Activated T-cell treated with anti-CD3 and anti-CD28 coated beads, Interleukin-2, amount 50 U/mL, for 4 hours (primary cell): ENCODE data around the gene MADD. TPM values are rescaled to one million over a fixed set of nuclear protein-coding genes. Genes with fewer than 3 reads are reported as not detected.
"Not testable (repeated sequence)": the region's sequence is repeated elsewhere in the genome, so short reads cannot be mapped to it uniquely, and the experiment has no call there.

Experiments used
- ATAC-seq, 2 donors: fragments of 200-7000 bp; cut with Tn5 transposase; one replicate each; pipeline ENCODE4 v1.10.0; 2021
- DNase-seq: peaks from one replicate; pipeline ENCODE4 v3.0.0-alpha.2; 2020
- H3K27me3 Mint-ChIP-seq: one replicate; pipeline ENCODE4 v1.8.0; 2021; ENCODE audit warnings: low read depth, mixed read lengths
- H3K36me3 Mint-ChIP-seq: one replicate; pipeline ENCODE4 v1.8.0; 2022; ENCODE audit warnings: mixed read lengths; ENCODE audit not compliant: insufficient read depth
- H3K4me1 Mint-ChIP-seq: one replicate; pipeline ENCODE4 v1.8.0; 2021; ENCODE audit warnings: low read depth, mixed read lengths
- H3K4me3 Mint-ChIP-seq: one replicate; pipeline ENCODE4 v1.8.0; 2021; ENCODE audit warnings: mild to moderate bottlenecking, moderate library complexity, mixed read lengths
- H3K9me3 Mint-ChIP-seq: one replicate; pipeline ENCODE4 v1.8.0; 2021; ENCODE audit warnings: mixed read lengths
- total RNA-seq, 3 donors: library from RNA; stranded (reverse); gene quantifications; one replicate each; pipeline ENCODE4 v1.2.1, GENCODE V29; 2021

The MADD gene
- total RNA-seq, 3 donors from 2014 or later = 51.2 to 55.6 (median 54.5) TPM

GRCh38 chr11:47305734-47306483 is 36.0 kb downstream of the MADD start:
- peaks cover 6% of the 10 kb centered on the region for H3K9me3 Mint-ChIP-seq
- H3K27me3 Mint-ChIP-seq = no peaks in the 10 kb centered on the region
- peaks cover 47% of the 10 kb centered on the region for H3K36me3 Mint-ChIP-seq
- no peak for ATAC-seq
- H3K4me3 Mint-ChIP-seq = no peak overlapping the region
- DNase-seq = no peak
- peaks cover 5% of the 10 kb centered on the region for H3K4me1 Mint-ChIP-seq

- DNase-seq = no peak
- Mint-ChIP-seq H3K27me3 (no peaks in the 10 kb centered on the region), H3K36me3 (peaks cover 43% of the 10 kb centered on the region), H3K4me1 (peaks cover 5% of the 10 kb centered on the region), H3K4me3 (no peak overlapping the region), H3K9me3 (peaks cover 6% of the 10 kb centered on the region)
- no peak for ATAC-seq
These were observed 36.5 kb downstream of the MADD start for GRCh38 chr11:47306484-47306844.

GRCh38 chr11:47308050-47308823 is 38.3 kb downstream of the MADD start:
- no peak for DNase-seq
- Mint-ChIP-seq H3K9me3 (no peaks in the 10 kb centered on the region), H3K27me3 (no peaks in the 10 kb centered on the region), H3K4me3 (no peak overlapping the region), H3K36me3 (peaks cover 31% of the 10 kb centered on the region), H3K4me1 (peaks cover 1% of the 10 kb centered on the region)
- no peak for ATAC-seq

GRCh38 chr11:47314992-47315391 is 45.1 kb downstream of the MADD start:
- Mint-ChIP-seq H3K9me3 (no peaks in the 10 kb centered on the region), H3K4me1 (peaks cover 6% of the 10 kb centered on the region), H3K4me3 (no peak overlapping the region), H3K27me3 (no peaks in the 10 kb centered on the region), H3K36me3 (peaks cover 21% of the 10 kb centered on the region)
- DNase-seq = no peak
- no peak for ATAC-seq

- ATAC-seq, DNase-seq, H3K4me1 Mint-ChIP-seq, H3K9me3 Mint-ChIP-seq, H3K4me3 Mint-ChIP-seq, H3K27me3 Mint-ChIP-seq: not testable (repeated sequence)
- H3K36me3 Mint-ChIP-seq = peaks cover 26% of the 10 kb centered on the region
These were observed 46.6 kb downstream of the MADD start for GRCh38 chr11:47316501-47316900.

- no peaks in the 10 kb centered on the region for H3K27me3 Mint-ChIP-seq
- DNase-seq = no peak
- ATAC-seq = no peak
- no peak overlapping the region for H3K4me3 Mint-ChIP-seq
- no peaks in the 10 kb centered on the region for H3K9me3 Mint-ChIP-seq
- H3K36me3 Mint-ChIP-seq = peaks cover 29% of the 10 kb centered on the region
- H3K4me1 Mint-ChIP-seq = peaks cover 6% of the 10 kb centered on the region
These were observed 47.3 kb downstream of the MADD start for GRCh38 chr11:47317064-47317828.

- no peaks in the 10 kb centered on the region for H3K9me3 Mint-ChIP-seq
- H3K36me3 Mint-ChIP-seq = peaks cover 29% of the 10 kb centered on the region
- H3K4me1 Mint-ChIP-seq = peaks cover 5% of the 10 kb centered on the region
- no peak for ATAC-seq
- DNase-seq = no peak
- H3K27me3 Mint-ChIP-seq = no peaks in the 10 kb centered on the region
- H3K4me3 Mint-ChIP-seq = no peak overlapping the region
These were observed 48.2 kb downstream of the MADD start for GRCh38 chr11:47318166-47318565.

GRCh38 chr11:47324520-47324919 is 54.6 kb downstream of the MADD start:
- H3K27me3 Mint-ChIP-seq = no peaks in the 10 kb centered on the region
- no peaks in the 10 kb centered on the region for H3K9me3 Mint-ChIP-seq
- no peaks in the 10 kb centered on the region for H3K4me1 Mint-ChIP-seq
- ATAC-seq = no peak
- no peak overlapping the region for H3K4me3 Mint-ChIP-seq
- peaks cover 36% of the 10 kb centered on the region for H3K36me3 Mint-ChIP-seq
- DNase-seq = no peak

- H3K27me3 Mint-ChIP-seq = no peaks in the 10 kb centered on the region
- peaks cover 36% of the 10 kb centered on the region for H3K36me3 Mint-ChIP-seq
- ATAC-seq (no peak), DNase-seq (no peak)
- H3K9me3 Mint-ChIP-seq = no peaks in the 10 kb centered on the region
- H3K4me3 Mint-ChIP-seq = no peak overlapping the region
- no peaks in the 10 kb centered on the region for H3K4me1 Mint-ChIP-seq
These were observed 55.5 kb downstream of the MADD start for GRCh38 chr11:47325271-47326041.

- H3K27me3 Mint-ChIP-seq = no peaks in the 10 kb centered on the region
- DNase-seq = no peak
- no peaks in the 10 kb centered on the region for H3K9me3 Mint-ChIP-seq
- peaks cover 34% of the 10 kb centered on the region for H3K36me3 Mint-ChIP-seq
- no peak for ATAC-seq
- no peak overlapping the region for H3K4me3 Mint-ChIP-seq
- H3K4me1 Mint-ChIP-seq = no peaks in the 10 kb centered on the region
These were observed 56.3 kb downstream of the MADD start for GRCh38 chr11:47326198-47326597.

- no peak for DNase-seq
- H3K4me1 Mint-ChIP-seq = no peaks in the 10 kb centered on the region
- no peaks in the 10 kb centered on the region for H3K9me3 Mint-ChIP-seq
- no peak overlapping the region for H3K4me3 Mint-ChIP-seq
- H3K36me3 Mint-ChIP-seq = peaks cover 28% of the 10 kb centered on the region
- ATAC-seq = no peak
- H3K27me3 Mint-ChIP-seq = no peaks in the 10 kb centered on the region
These were observed 57.1 kb downstream of the MADD start for GRCh38 chr11:47327025-47327424.

- Mint-ChIP-seq H3K36me3 (peaks cover 28% of the 10 kb centered on the region), H3K9me3 (no peaks in the 10 kb centered on the region), H3K4me3 (no peak overlapping the region), H3K27me3 (no peaks in the 10 kb centered on the region), H3K4me1 (no peaks in the 10 kb centered on the region)
- no peak for ATAC-seq
- DNase-seq = no peak
These were observed 58.0 kb downstream of the MADD start for GRCh38 chr11:47327949-47328348.

- Mint-ChIP-seq H3K4me1 (no peaks in the 10 kb centered on the region), H3K9me3 (no peaks in the 10 kb centered on the region), H3K27me3 (no peaks in the 10 kb centered on the region), H3K4me3 (no peak overlapping the region), H3K36me3 (peaks cover 24% of the 10 kb centered on the region)
- ATAC-seq (no peak), DNase-seq (no peak)
These were observed 58.8 kb downstream of the MADD start for GRCh38 chr11:47328449-47329390.
